GM12891 (cell line): ENCODE measurements around the gene ZFP28. TPM values are rescaled to one million over a fixed set of nuclear protein-coding genes. Genes with fewer than 3 reads are reported as not detected.
A peak's percentile ranks its signal among the peaks of the same experiment; 100 is the strongest.

Experiments
- DNase-seq: peaks from one replicate; pipeline ENCODE4 v3.0.0; 2011; ENCODE audit warnings: low spot score; ENCODE audit not compliant: insufficient read length
- FAIRE-seq: peaks from 2 replicates; lab custom pipeline; 2011; peaks lifted over from hg19 to GRCh38; lab: Jason Lieb, UNC
- PAX5 ChIP-seq: IDR thresholded peaks from 2 replicates; pipeline ENCODE4 v1.6.1; 2011; ENCODE audit warnings: low read length, moderate library complexity, mild to moderate bottlenecking; ENCODE audit not compliant: insufficient read depth, severe bottlenecking
- POLR2A ChIP-seq: IDR thresholded peaks from 2 replicates; pipeline ENCODE4 v1.6.1; 2011; ENCODE audit warnings: low read depth, low read length, control low read depth
- POLR2AphosphoS5 ChIP-seq: IDR thresholded peaks from 2 replicates; pipeline ENCODE4 v1.6.1; 2011; ENCODE audit warnings: low read depth, low read length, control low read depth
- POU2F2 ChIP-seq: IDR thresholded peaks from 2 replicates; pipeline ENCODE4 v1.6.1; 2011; ENCODE audit warnings: low read depth, mild to moderate bottlenecking, control low read depth, low read length, moderate library complexity
- SPI1 ChIP-seq: IDR thresholded peaks from 2 replicates; pipeline ENCODE4 v1.6.1; 2011; ENCODE audit warnings: low read depth, low read length, control low read depth
- TAF1 ChIP-seq: IDR thresholded peaks from 2 replicates; pipeline ENCODE4 v1.6.1; 2011; ENCODE audit warnings: low read depth, low read length, control low read depth
- polyA plus RNA-seq: library from polyadenylated mRNA; unstranded; fragments of >200 nt; gene quantifications from one replicate; pipeline ENCODE4 v1.2.1, GENCODE V29; 2012; ENCODE audit warnings: low read depth, missing spikeins, inconsistent platforms; ENCODE audit not compliant: missing spikeins

The ZFP28 gene
- 0.47 TPM for polyA plus RNA-seq

DNA sequence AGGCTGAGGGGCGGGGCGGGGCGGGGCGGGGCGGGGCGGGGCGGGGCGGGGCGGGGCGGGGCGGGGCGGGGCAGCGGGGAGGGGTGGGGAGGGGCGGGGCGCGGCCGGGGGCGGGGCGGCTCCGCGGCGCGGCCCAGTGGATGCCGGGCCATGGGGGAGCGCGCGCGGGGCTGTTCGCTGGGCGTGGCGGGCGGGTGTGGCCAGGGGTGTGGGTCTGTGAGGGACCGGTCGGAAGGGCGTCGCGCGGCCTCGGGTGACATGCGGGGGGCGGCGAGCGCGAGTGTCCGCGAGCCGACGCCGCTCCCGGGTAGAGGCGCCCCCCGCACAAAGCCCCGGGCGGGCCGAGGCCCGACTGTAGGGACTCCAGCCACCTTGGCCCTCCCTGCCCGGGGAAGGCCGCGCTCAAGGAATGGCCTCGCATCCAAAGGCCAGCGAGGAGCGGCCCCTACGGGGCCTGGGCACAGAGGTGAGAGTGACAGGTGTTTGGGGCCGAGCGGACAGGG lies at the start of gene ZFP28:
Gene ZFP28 (plus strand): TSS at position 188 of the 503 bp plus-strand sequence. CDS start 71 bp downstream, at position 259.
- FAIRE-seq (no peak), DNase-seq (peak; percentile 32)
- TF ChIP-seq POLR2A, result no peak
- TF ChIP-seq PAX5, result no peak
- no peak for TF ChIP-seq TAF1
- no peak for TF ChIP-seq SPI1
- no peak for TF ChIP-seq POU2F2
- TF ChIP-seq POLR2AphosphoS5, result no peak

DNA sequence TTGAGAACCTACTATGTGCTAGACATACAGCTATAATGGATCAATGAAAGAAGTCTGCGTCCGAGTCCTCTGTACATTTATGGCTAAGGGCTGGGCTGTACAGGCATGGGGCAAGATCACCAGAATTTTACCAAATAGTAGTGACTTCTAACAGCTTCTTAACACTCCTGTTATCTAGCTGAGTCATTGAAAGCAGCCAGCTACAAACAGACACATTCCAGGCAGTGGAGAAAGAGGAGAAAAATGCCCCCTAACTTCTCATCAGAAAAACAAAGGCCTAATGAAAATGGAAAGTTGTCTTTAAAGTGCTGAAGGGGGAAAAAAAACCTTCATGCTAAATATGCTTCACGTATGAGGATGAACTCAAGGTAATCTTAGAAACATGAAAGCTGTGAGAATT lies 47.3 kb upstream of the ZFP28 start:
- DNase-seq, result no peak
- TF ChIP-seq POLR2A, result no peak
- no peak for TF ChIP-seq SPI1
- no peak for TF ChIP-seq TAF1
- no peak for TF ChIP-seq PAX5
- TF ChIP-seq POLR2AphosphoS5, result no peak
- TF ChIP-seq POU2F2, result no peak
- FAIRE-seq, result no peak

DNA sequence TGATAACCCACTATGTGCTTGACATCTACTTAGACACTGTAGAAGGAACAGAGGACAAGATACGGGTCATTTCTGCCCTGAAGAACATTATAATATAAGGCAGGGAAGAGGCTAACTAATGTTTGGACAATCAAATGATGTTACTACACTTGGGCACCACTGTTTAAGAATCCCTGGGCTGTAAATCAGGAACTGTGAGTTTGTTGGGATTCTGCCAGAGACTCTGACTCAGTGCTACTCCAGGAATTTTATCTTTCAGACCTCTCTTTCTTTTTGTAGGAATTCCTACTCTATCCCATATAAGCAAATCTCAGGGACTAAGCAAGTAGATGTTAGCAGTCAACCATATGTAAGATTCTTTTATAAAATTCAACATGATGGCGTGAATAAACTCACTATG lies 34.2 kb upstream of the ZFP28 start:
- DNase-seq (no peak), FAIRE-seq (no peak)
- TF ChIP-seq POLR2A, result no peak
- TF ChIP-seq POLR2AphosphoS5, result no peak
- no peak for TF ChIP-seq TAF1
- no peak for TF ChIP-seq SPI1
- no peak for TF ChIP-seq POU2F2
- TF ChIP-seq PAX5, result no peak

DNA sequence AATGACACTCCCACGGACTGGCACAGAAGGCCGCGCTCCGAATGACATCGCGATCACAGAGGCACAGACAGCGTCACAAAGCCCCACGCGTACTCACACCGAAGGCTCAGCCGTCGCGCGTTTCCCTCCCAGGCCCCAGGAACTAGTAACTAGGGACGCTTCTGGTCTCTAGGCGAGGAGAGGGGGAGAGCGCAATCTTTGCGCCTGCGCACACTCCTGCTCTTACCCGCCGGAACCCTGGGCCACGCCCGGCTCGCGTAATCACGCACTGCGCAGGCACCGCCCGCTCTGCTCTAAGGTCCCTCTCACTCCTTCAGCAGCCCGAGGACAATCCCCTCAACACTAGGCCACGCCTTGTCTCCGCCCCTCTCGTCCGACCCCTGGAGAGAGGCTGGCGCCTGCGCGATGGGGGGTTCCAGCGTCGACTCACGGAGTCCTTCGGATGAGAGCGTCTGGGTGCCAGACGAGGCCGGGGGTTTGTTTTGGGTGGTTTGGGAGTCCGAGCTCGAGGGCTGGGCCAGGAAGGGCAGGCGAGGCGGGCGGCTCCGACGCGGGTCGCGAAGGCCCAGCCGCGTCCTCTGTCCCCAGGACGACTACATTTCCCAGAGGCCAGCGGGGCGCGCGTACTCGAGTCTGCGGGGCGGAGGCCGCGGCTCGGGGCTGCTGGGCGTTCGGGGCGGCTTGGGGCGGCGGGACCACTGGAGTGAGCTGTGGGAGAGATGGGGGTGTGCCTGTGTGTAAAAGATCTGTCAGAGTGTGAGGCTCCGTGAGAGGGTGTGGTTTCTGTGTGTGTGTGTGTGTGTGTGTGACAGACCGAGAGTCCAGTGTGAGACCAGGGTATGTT lies 31.1 kb upstream of the ZFP28 start, which contains the start of gene ZNF471:
Gene ZNF471 (plus strand): TSS at position 410 of the 844 bp plus-strand sequence. CDS start 3,717 bp downstream, outside the sequence.
- FAIRE-seq, result no peak
- DNase-seq, result no peak

DNA sequence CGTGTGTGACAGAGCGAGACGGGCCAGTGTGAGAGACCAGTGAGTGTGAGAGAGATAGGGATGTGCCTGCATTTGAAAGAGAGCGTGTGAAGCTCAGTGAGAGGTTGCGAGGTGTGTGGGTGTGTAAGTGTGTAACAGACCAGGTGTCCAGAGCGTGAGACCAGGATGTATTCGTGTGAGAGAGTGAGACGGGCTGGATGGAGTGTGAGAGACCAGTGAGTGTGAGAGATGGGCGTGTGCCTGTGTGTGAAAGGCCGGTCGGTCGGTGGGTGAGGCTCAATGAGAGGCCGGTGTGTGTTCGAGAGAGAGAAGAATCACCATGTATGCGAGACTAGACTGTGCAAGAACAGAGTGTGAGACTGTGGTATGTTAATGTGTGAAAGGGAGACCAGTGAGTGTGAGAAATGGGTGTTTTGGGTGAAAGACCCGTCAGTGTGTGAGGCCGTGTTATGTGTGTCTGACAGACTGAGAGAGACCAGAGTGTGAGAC lies 30.4 kb upstream of the ZFP28 start:
- TF ChIP-seq POLR2A (no peak), POU2F2 (no peak), SPI1 (no peak), POLR2AphosphoS5 (no peak), PAX5 (no peak), TAF1 (no peak)
- DNase-seq (no peak), FAIRE-seq (no peak)

More for the DNA sequence above, 31.1 kb upstream of the ZFP28 start, which contains the start of gene ZNF471:
- TF ChIP-seq TAF1 (no peak), SPI1 (no peak), PAX5 (no peak), POLR2AphosphoS5 (no peak), POU2F2 (no peak), POLR2A (no peak)

DNA sequence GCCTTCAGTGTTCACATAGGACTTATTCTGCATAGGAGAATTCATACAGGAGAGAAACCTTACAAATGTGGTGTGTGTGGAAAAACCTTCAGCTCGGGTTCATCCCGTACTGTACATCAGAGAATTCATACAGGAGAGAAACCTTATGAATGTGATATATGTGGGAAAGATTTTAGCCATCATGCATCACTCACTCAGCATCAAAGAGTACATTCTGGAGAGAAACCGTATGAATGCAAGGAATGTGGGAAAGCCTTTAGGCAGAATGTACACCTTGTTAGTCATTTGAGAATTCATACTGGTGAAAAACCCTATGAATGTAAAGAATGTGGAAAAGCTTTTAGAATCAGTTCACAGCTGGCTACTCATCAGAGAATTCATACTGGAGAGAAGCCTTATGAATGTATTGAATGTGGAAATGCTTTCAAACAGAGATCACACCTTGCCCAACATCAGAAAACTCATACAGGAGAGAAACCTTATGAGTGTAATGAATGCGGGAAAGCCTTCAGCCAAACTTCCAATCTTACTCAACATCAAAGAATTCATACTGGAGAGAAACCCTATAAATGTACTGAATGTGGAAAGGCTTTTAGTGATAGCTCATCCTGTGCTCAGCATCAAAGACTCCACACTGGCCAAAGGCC lies 13.4 kb upstream of the ZFP28 start:
- TF ChIP-seq POLR2A, result no peak
- TF ChIP-seq PAX5, result no peak
- TF ChIP-seq POLR2AphosphoS5, result no peak
- no peak for TF ChIP-seq TAF1
- no peak for TF ChIP-seq POU2F2
- no peak for TF ChIP-seq SPI1

DNA sequence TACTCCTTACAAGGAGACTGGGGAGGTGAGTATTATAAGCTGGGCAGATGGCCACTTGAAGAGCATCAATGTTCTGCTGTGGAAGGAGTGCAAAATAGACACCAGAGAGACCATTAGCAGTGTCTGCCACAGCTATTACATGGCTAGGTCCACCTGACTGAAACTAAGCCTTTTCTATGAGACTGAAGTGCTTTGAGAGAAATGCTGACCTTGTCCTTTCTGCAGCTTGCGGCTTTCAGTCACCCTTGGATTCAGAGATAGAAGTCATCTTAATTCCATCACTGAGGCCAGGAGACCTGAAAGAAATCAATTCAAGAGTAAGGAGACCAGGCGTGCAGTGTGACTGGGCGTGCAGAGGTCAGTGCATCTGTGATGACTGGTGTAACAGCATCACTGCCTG lies 1.3 kb upstream of the ZFP28 start:
- no peak for TF ChIP-seq PAX5
- TF ChIP-seq SPI1, result no peak
- TF ChIP-seq POLR2AphosphoS5, result no peak
- no peak for TF ChIP-seq TAF1
- no peak for TF ChIP-seq POLR2A
- TF ChIP-seq POU2F2, result no peak
- FAIRE-seq (no peak), DNase-seq (no peak)

More for the DNA sequence above, 13.4 kb upstream of the ZFP28 start:
- no peak for DNase-seq
- FAIRE-seq, result no peak

DNA sequence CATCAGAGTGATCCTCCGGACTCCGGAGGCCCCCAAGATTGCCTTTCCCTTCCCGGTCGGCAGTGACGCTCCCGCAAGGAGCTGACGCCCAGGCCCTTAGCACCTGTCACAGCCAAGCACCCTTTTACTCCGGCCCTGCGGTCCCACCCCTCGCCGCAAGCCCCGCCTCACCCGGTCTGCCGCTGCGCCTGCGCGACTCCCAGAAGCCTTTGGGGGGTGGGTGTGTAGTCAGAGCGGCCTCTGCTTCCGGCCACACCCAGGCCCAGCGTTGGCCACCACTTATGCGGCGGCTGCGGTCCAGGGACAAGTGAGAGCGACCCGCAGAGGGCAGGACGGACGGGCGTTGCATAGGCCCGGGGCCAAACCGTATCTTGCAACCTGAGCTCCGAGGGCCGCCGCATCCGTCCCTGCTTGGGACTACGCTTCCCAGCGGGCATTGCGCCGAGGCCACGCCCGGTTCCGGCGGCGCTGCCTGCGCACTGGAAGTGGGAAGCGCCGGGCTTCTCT lies 441 bp upstream of the ZFP28 start:
- TF ChIP-seq PAX5, result no peak
- TF ChIP-seq POLR2AphosphoS5, result no peak
- no peak for TF ChIP-seq POLR2A
- DNase-seq (peak; percentile 66), FAIRE-seq (peak; percentile 28)

DNA sequence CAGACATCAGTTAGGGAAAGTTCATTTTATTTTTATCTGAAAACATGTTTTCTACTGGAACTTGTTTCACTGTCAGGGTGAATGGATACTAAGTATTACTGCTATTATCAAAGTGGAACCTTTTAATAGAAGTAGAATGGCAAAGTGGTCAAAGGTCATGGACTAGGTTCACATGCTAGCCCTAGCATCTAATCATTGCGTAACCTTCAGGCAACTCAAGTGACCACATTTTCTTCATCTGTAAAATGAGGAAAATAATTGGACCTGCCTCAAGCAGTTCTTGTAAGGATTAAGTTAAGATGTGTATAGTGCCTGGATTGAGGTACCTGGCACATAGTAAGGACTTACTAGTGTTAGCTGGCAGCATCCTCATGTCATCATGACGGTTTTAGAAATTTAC lies 5.0 kb downstream of the ZFP28 start:
- DNase-seq (no peak), FAIRE-seq (no peak)
- no peak for TF ChIP-seq TAF1
- TF ChIP-seq PAX5, result no peak
- TF ChIP-seq POU2F2, result no peak
- no peak for TF ChIP-seq SPI1
- TF ChIP-seq POLR2AphosphoS5, result no peak

DNA sequence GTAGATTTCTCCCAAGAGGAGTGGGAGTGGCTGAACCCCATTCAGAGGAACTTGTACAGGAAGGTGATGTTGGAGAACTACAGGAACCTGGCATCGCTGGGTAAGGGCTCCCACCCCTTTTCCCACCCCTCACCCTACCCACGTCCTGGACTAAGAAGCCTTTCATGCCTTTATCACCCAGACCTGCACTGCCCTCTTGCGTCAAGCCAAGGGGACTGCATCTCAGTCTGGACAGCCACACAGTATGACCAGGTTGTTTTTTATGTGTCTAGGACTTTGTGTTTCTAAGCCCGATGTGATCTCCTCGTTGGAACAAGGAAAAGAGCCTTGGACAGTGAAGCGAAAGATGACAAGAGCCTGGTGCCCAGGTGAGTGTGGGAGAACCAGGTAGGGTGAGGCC lies 8.8 kb downstream of the ZFP28 start:
- TF ChIP-seq POU2F2 (no peak), POLR2A (no peak), PAX5 (no peak), SPI1 (no peak), POLR2AphosphoS5 (no peak), TAF1 (no peak)
- no peak for DNase-seq
- no peak for FAIRE-seq
